ENCODE measurements around the gene STAB2. TPM values are rescaled to one million over a fixed set of nuclear protein-coding genes. Genes with fewer than 3 reads are reported as not detected.

STAB2 gene
- total RNA-seq, 1 experiment from 2014 or later = not detected

GRCh38 chr12:103656291-103656690, 69.2 kb downstream of the STAB2 start:
- H3K4me3 ChIP-seq (replicated peaks in 1 of 2; ENCODE audit: low read depth in 1 of 2, low read length in 2 of 2) = no peak overlapping the region
- no peaks in the 10 kb centered on the region for H3K4me1 ChIP-seq (ENCODE audit: control insufficient read depth in 1 of 2, insufficient read depth in 2 of 2, low read length in 2 of 2)
- no peak for ATAC-seq
- ChIA-PET CTCF (interaction anchor here (1.7 kb wide), 1 partner anchor 24 kb away, joined by 10 read pairs; no protein-coding TSS in a partner anchor), RAD21 (ENCODE audit: low non-redundant PET in 1 of 2, low total read pairs in 2 of 2, uncharacterized antibody in 2 of 2, unreplicated experiment in 2 of 2) (no interaction called here), POLR2A (no interaction called here)
- H3K4me2 ChIP-seq (ENCODE audit: low read length) = no peak overlapping the region
- peaks cover 41% of the 10 kb centered on the region for H3K27me3 ChIP-seq (ENCODE audit: insufficient read depth, low read length)
- H4K20me1 ChIP-seq (ENCODE audit: insufficient read depth) = no peaks in the 10 kb centered on the region
- intact Hi-C loops (cut with micrococcal nuclease) = no loop called here
- DNase-seq (ENCODE audit: low read depth, low spot score) = no peak
- H3K36me3 ChIP-seq (ENCODE audit: control insufficient read depth in 1 of 2, insufficient read depth in 2 of 2, low read length in 2 of 2) = no peaks in the 10 kb centered on the region
- H3K9ac ChIP-seq (ENCODE audit: low read length) = no peak overlapping the region
- H3K9me3 ChIP-seq (ENCODE audit: control insufficient read depth in 1 of 2, insufficient read depth in 1 of 2, low read depth in 1 of 2, low read length in 2 of 2) = no peaks in the 10 kb centered on the region
- H3K27ac ChIP-seq (ENCODE audit: low read depth, low read length) = no peak overlapping the region
- TF ChIP-seq TCF7L2 (IDR thresholded peaks at IDR 0.05; ENCODE audit: borderline replicate concordance, extremely low read depth, insufficient read depth, insufficient read length) (no peak), ZFX (IDR thresholded peaks at IDR 0.05) (no peak), SP1 (IDR thresholded peaks at IDR 0.05; ENCODE audit: low read depth) (no peak), POLR2AphosphoS5 (IDR thresholded peaks at IDR 0.05; ENCODE audit: low read depth, low read length) (no peak), RAD21 (IDR thresholded peaks at IDR 0.05; ENCODE audit: low read depth) (no peak)
- TF ChIP-seq, protein P1, sequence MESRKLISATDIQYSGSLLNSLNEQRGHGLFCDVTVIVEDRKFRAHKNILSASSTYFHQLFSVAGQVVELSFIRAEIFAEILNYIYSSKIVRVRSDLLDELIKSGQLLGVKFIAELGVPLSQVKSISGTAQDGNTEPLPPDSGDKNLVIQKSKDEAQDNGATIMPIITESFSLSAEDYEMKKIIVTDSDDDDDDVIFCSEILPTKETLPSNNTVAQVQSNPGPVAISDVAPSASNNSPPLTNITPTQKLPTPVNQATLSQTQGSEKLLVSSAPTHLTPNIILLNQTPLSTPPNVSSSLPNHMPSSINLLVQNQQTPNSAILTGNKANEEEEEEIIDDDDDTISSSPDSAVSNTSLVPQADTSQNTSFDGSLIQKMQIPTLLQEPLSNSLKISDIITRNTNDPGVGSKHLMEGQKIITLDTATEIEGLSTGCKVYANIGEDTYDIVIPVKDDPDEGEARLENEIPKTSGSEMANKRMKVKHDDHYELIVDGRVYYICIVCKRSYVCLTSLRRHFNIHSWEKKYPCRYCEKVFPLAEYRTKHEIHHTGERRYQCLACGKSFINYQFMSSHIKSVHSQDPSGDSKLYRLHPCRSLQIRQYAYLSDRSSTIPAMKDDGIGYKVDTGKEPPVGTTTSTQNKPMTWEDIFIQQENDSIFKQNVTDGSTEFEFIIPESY (IDR thresholded peaks at IDR 0.05; ENCODE audit: extremely low read depth, insufficient replicate concordance, low read length) = no peak
- H2AFZ ChIP-seq (ENCODE audit: low read depth, low read length, poor library complexity, severe bottlenecking) = no peak overlapping the region
- no TSS peak for BruUV-seq (replicated peaks)
- H3K79me2 ChIP-seq (ENCODE audit: insufficient read depth, low read length) = no peaks in the 10 kb centered on the region
- no peaks in the 10 kb centered on the region for H3K9me2 ChIP-seq (ENCODE audit: insufficient read depth)

DNA sequence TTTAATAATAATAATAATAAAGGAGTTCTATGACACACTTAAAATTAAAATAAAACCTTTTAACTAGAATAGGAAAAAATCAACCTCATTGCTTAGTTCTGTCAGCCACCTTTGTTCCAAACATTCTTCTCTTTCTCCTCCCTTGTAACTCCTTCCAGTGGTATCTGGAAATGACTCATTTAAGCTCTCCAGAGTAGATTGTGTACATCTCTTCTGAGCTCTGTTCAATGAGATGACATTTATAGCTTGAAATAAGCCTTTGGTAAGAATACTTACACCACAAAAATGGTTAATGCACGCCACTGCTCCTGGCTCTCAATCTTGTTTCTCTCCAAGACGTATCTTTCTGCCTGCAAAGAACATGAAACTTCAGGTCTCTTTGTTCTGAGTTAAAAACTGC, 70.3 kb downstream of the STAB2 start:
- ChIA-PET RAD21 (ENCODE audit: low non-redundant PET in 1 of 2, low total read pairs in 2 of 2, uncharacterized antibody in 2 of 2, unreplicated experiment in 2 of 2) (no interaction called here), POLR2A (no interaction called here), CTCF (interaction anchor here (1.7 kb wide), 1 partner anchor 25 kb away, joined by 10 read pairs; no protein-coding TSS in a partner anchor)
- no peak overlapping the region for H3K4me2 ChIP-seq (ENCODE audit: low read length)
- no peak for ATAC-seq
- H3K27ac ChIP-seq (ENCODE audit: low read depth, low read length) = no peak overlapping the region
- H3K36me3 ChIP-seq (ENCODE audit: control insufficient read depth in 1 of 2, insufficient read depth in 2 of 2, low read length in 2 of 2) = no peaks in the 10 kb centered on the region
- BruUV-seq (replicated peaks) = no TSS peak
- no peaks in the 10 kb centered on the region for H3K79me2 ChIP-seq (ENCODE audit: insufficient read depth, low read length)
- H4K20me1 ChIP-seq (ENCODE audit: insufficient read depth) = no peaks in the 10 kb centered on the region
- intact Hi-C loops (cut with micrococcal nuclease) = no loop called here
- H3K27me3 ChIP-seq (ENCODE audit: insufficient read depth, low read length) = peaks cover 51% of the 10 kb centered on the region
- H3K4me1 ChIP-seq (ENCODE audit: control insufficient read depth in 1 of 2, insufficient read depth in 2 of 2, low read length in 2 of 2) = no peaks in the 10 kb centered on the region
- no peaks in the 10 kb centered on the region for H3K9me3 ChIP-seq (ENCODE audit: control insufficient read depth in 1 of 2, insufficient read depth in 1 of 2, low read depth in 1 of 2, low read length in 2 of 2)
- no peak overlapping the region for H3K9ac ChIP-seq (ENCODE audit: low read length)
- TF ChIP-seq, protein P2, sequence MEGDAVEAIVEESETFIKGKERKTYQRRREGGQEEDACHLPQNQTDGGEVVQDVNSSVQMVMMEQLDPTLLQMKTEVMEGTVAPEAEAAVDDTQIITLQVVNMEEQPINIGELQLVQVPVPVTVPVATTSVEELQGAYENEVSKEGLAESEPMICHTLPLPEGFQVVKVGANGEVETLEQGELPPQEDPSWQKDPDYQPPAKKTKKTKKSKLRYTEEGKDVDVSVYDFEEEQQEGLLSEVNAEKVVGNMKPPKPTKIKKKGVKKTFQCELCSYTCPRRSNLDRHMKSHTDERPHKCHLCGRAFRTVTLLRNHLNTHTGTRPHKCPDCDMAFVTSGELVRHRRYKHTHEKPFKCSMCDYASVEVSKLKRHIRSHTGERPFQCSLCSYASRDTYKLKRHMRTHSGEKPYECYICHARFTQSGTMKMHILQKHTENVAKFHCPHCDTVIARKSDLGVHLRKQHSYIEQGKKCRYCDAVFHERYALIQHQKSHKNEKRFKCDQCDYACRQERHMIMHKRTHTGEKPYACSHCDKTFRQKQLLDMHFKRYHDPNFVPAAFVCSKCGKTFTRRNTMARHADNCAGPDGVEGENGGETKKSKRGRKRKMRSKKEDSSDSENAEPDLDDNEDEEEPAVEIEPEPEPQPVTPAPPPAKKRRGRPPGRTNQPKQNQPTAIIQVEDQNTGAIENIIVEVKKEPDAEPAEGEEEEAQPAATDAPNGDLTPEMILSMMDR (IDR thresholded peaks at IDR 0.05 in 2 of 3, conservative IDR thresholded peaks at IDR 0.05 in 1 of 3; ENCODE audit: borderline replicate concordance in 1 of 3, insufficient read depth in 1 of 3, low read depth in 2 of 3, low read length in 2 of 3) = no peak
- TF ChIP-seq SIN3A (IDR thresholded peaks at IDR 0.05; ENCODE audit: low read depth) (no peak), ZNF274 (IDR thresholded peaks at IDR 0.05; ENCODE audit: low read depth, low read length) (no peak), ATF3 (IDR thresholded peaks at IDR 0.05) (no peak), EGR1 (IDR thresholded peaks at IDR 0.05; ENCODE audit: low read depth) (no peak), POLR2A (IDR thresholded peaks at IDR 0.05; ENCODE audit: borderline replicate concordance, extremely low read depth, insufficient read depth, insufficient read length) (no peak), CBX3 (IDR thresholded peaks at IDR 0.05; ENCODE audit: low read depth) (no peak), TCF7L2 (IDR thresholded peaks at IDR 0.05; ENCODE audit: borderline replicate concordance, extremely low read depth, insufficient read depth, insufficient read length) (no peak), ZFX (IDR thresholded peaks at IDR 0.05) (no peak), ELF1 (IDR thresholded peaks at IDR 0.05; ENCODE audit: borderline replicate concordance, low read depth) (no peak)
- H3K4me3 ChIP-seq (replicated peaks in 1 of 2; ENCODE audit: low read depth in 1 of 2, low read length in 2 of 2) = no peak overlapping the region
- no peak overlapping the region for H2AFZ ChIP-seq (ENCODE audit: low read depth, low read length, poor library complexity, severe bottlenecking)
- DNase-seq (ENCODE audit: low read depth, low spot score) = no peak
- no peaks in the 10 kb centered on the region for H3K9me2 ChIP-seq (ENCODE audit: insufficient read depth)
